ENCODE measurements around the gene BEND7. TPM values are rescaled to one million over a fixed set of nuclear protein-coding genes. Genes with fewer than 3 reads are reported as not detected.

Gene BEND7
- polyA plus RNA-seq, 1 of the 3 experiments (the other 2 are of a cell fraction), result 9.2 TPM

DNA sequence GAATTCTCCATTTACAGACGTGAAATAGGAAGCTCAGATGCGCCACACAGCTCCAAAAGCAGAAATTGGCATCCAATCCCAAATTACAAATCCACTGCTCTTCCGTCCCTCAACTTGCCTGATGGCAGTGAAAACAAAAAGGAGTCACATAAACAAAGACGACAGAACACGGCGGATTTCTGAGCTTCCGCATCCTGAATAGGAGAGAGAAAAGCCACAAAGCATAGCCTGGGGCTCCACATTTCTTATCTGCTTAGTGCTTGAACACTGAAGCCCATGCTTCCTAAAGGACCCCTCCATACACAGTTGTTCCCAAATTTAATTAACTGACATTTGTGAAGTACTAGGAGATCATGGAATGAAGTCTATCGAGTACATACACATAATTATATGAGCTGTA, 32.6 kb downstream of the BEND7 start:
- CTCF ChIA-PET, result interaction anchor here (0.8 to 2.6 kb wide), 5 partner anchors 11 to 56 kb away, joined by 3 to 9 read pairs (median 4); no protein-coding TSS in a partner anchor
- no peak for DNase-seq
- Histone ChIP-seq H3K36me3 (replicated peaks in 1 of 2; ENCODE audit: control insufficient read depth in 1 of 2, insufficient read depth in 2 of 2, low read length in 1 of 2) (peaks cover 16 to 20% of the 10 kb centered on the region in 2 experiments), H3K4me2 (no peak overlapping the region), H3K4me3 (ENCODE audit: low read depth in 2 of 2, low read length in 1 of 2) (no peak overlapping the region), H4K20me1 (ENCODE audit: insufficient read depth) (no peaks in the 10 kb centered on the region), H3K9me3 (no peaks in the 10 kb centered on the region), H3F3A (replicated peaks; ENCODE audit: insufficient read depth) (no peaks in the 10 kb centered on the region), H3K27me3 (ENCODE audit: insufficient read depth) (no peaks in the 10 kb centered on the region), H2AFZ (ENCODE audit: low read depth) (no peak overlapping the region), H3K9ac (no peak overlapping the region), H3K79me2 (ENCODE audit: insufficient read depth) (no peaks in the 10 kb centered on the region), H3K9me2 (no peaks in the 10 kb centered on the region), H3K4me1 (ENCODE audit: control insufficient read depth in 1 of 2, insufficient read depth in 2 of 2, low read depth in 1 of 2, low read length in 1 of 2) (peaks cover 0 to 4% of the 10 kb centered on the region in 2 experiments; a peak in 2 of 4 replicates), H3K27ac (ENCODE audit: low read depth in 2 of 2, low read length in 1 of 2) (no peak overlapping the region)
- POLR2A ChIA-PET, result no interaction called here
- no peak for TF ChIP-seq ELF1 (IDR thresholded peaks at IDR 0.05)
- TF ChIP-seq, protein P1, sequence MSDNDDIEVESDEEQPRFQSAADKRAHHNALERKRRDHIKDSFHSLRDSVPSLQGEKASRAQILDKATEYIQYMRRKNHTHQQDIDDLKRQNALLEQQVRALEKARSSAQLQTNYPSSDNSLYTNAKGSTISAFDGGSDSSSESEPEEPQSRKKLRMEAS (IDR thresholded peaks at IDR 0.05; ENCODE audit: low read depth), result no peak
- TF ChIP-seq RFX5 (IDR thresholded peaks at IDR 0.05; ENCODE audit: low read length), result no peak
- no peak for TF ChIP-seq FOSL2 (IDR thresholded peaks at IDR 0.05; ENCODE audit: borderline replicate concordance, low read depth)
- TF ChIP-seq MEF2A (IDR thresholded peaks at IDR 0.05; ENCODE audit: borderline replicate concordance, low read depth), result no peak
- TF ChIP-seq, protein P2, sequence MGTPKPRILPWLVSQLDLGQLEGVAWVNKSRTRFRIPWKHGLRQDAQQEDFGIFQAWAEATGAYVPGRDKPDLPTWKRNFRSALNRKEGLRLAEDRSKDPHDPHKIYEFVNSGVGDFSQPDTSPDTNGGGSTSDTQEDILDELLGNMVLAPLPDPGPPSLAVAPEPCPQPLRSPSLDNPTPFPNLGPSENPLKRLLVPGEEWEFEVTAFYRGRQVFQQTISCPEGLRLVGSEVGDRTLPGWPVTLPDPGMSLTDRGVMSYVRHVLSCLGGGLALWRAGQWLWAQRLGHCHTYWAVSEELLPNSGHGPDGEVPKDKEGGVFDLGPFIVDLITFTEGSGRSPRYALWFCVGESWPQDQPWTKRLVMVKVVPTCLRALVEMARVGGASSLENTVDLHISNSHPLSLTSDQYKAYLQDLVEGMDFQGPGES (IDR thresholded peaks at IDR 0.05; ENCODE audit: low read depth, low read length), result no peak
- no peak for TF ChIP-seq TAF1 (IDR thresholded peaks at IDR 0.05; ENCODE audit: borderline replicate concordance, low read depth, low read length)
- no peak for TF ChIP-seq RAD21 (IDR thresholded peaks at IDR 0.05; ENCODE audit: low read length)
- TF ChIP-seq, protein P3, sequence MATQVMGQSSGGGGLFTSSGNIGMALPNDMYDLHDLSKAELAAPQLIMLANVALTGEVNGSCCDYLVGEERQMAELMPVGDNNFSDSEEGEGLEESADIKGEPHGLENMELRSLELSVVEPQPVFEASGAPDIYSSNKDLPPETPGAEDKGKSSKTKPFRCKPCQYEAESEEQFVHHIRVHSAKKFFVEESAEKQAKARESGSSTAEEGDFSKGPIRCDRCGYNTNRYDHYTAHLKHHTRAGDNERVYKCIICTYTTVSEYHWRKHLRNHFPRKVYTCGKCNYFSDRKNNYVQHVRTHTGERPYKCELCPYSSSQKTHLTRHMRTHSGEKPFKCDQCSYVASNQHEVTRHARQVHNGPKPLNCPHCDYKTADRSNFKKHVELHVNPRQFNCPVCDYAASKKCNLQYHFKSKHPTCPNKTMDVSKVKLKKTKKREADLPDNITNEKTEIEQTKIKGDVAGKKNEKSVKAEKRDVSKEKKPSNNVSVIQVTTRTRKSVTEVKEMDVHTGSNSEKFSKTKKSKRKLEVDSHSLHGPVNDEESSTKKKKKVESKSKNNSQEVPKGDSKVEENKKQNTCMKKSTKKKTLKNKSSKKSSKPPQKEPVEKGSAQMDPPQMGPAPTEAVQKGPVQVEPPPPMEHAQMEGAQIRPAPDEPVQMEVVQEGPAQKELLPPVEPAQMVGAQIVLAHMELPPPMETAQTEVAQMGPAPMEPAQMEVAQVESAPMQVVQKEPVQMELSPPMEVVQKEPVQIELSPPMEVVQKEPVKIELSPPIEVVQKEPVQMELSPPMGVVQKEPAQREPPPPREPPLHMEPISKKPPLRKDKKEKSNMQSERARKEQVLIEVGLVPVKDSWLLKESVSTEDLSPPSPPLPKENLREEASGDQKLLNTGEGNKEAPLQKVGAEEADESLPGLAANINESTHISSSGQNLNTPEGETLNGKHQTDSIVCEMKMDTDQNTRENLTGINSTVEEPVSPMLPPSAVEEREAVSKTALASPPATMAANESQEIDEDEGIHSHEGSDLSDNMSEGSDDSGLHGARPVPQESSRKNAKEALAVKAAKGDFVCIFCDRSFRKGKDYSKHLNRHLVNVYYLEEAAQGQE (IDR thresholded peaks at IDR 0.05; ENCODE audit: low read depth, low read length), result no peak
- 77% methylated on average over 8 of the region's 8 CpGs for WGBS (ENCODE audit: low lambda C conversion rate)

DNA sequence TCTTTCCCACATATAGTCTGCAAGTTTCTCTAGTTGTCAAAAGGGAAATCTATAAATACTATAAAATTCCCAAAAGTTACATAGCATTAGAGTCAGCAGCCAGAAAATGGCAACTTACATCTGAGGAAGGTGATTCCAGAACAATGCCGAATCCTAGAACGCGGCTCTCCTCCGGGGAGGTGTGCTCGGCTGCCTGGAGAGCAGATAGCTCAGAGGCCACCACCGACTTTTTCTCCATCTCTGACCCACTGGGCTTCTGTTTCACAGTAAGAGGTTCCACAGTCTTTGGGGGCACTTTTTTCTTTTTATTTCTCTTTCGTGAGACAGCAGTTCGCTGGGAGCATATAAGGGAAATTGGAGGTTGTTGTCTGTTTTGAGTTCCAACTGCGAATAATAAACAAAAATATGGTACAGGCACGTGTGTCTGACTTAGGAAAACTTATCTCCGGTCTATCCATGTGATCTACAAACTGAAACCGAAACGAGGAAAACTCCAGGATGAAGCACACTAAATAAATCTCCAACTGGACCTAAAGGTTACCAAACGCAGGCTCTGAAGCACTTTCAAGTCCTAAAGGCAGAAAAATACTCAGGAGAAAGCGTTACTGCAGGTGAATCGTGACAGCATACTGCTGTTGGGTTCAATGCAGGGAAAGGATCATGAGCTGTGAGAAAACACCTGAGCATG, 36.2 kb downstream of the BEND7 start:
- no peak overlapping the region for H3K4me2 ChIP-seq
- no peaks in the 10 kb centered on the region for H3F3A ChIP-seq (replicated peaks; ENCODE audit: insufficient read depth)
- H2AFZ ChIP-seq (ENCODE audit: low read depth), result no peak overlapping the region
- H3K9me2 ChIP-seq, result no peaks in the 10 kb centered on the region
- peaks cover 0 to 4% of the 10 kb centered on the region in 2 experiments; a peak in 2 of 4 replicates for H3K4me1 ChIP-seq (ENCODE audit: control insufficient read depth in 1 of 2, insufficient read depth in 2 of 2, low read depth in 1 of 2, low read length in 1 of 2)
- no peaks in the 10 kb centered on the region for H3K9me3 ChIP-seq
- no peak overlapping the region for H3K4me3 ChIP-seq (ENCODE audit: low read depth in 2 of 2, low read length in 1 of 2)
- no peak overlapping the region for H3K27ac ChIP-seq (ENCODE audit: low read depth in 2 of 2, low read length in 1 of 2)
- POLR2A ChIA-PET, result no interaction called here
- no peaks in the 10 kb centered on the region for H3K27me3 ChIP-seq (ENCODE audit: insufficient read depth)
- WGBS (ENCODE audit: low lambda C conversion rate), result 91% methylated on average over 16 of the region's 16 CpGs
- H4K20me1 ChIP-seq (ENCODE audit: insufficient read depth), result no peaks in the 10 kb centered on the region
- CTCF ChIA-PET, result no interaction called here
- H3K36me3 ChIP-seq (replicated peaks in 1 of 2; ENCODE audit: control insufficient read depth in 1 of 2, insufficient read depth in 2 of 2, low read length in 1 of 2), result peaks cover 8 to 14% of the 10 kb centered on the region in 2 experiments
- no peak overlapping the region for H3K9ac ChIP-seq
- no peak for DNase-seq
- H3K79me2 ChIP-seq (ENCODE audit: insufficient read depth), result no peaks in the 10 kb centered on the region
- TF ChIP-seq, protein P1 (IDR thresholded peaks at IDR 0.05; ENCODE audit: low read depth), result no peak
- TF ChIP-seq RXRA (IDR thresholded peaks at IDR 0.05; ENCODE audit: borderline replicate concordance, low read depth), result no peak
- TF ChIP-seq RCOR1 (IDR thresholded peaks at IDR 0.05; ENCODE audit: low read length), result no peak
- no peak for TF ChIP-seq MXI1 (IDR thresholded peaks at IDR 0.05; ENCODE audit: low read depth, low read length)
- TF ChIP-seq, protein P2 (IDR thresholded peaks at IDR 0.05; ENCODE audit: low read depth, low read length), result no peak
- TF ChIP-seq SIN3A (IDR thresholded peaks at IDR 0.05; ENCODE audit: borderline replicate concordance, low read depth, low read length), result no peak
- TF ChIP-seq, protein P4, sequence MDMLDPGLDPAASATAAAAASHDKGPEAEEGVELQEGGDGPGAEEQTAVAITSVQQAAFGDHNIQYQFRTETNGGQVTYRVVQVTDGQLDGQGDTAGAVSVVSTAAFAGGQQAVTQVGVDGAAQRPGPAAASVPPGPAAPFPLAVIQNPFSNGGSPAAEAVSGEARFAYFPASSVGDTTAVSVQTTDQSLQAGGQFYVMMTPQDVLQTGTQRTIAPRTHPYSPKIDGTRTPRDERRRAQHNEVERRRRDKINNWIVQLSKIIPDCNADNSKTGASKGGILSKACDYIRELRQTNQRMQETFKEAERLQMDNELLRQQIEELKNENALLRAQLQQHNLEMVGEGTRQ (IDR thresholded peaks at IDR 0.05; ENCODE audit: borderline replicate concordance, low read depth, low read length), result no peak
- TF ChIP-seq POLR2AphosphoS5 (IDR thresholded peaks at IDR 0.05; ENCODE audit: low read depth, low read length), result no peak
- no peak for TF ChIP-seq RFX5 (IDR thresholded peaks at IDR 0.05; ENCODE audit: low read length)
- TF ChIP-seq YY1 (IDR thresholded peaks at IDR 0.05; ENCODE audit: low read depth), result no peak
- no peak for TF ChIP-seq JUND (IDR thresholded peaks at IDR 0.05)
- TF ChIP-seq GATA2 (CRISPR knock-in tag; IDR thresholded peaks at IDR 0.05), result no peak
- TF ChIP-seq EZH2phosphoT487 (IDR thresholded peaks at IDR 0.05; ENCODE audit: borderline replicate concordance, low read depth), result no peak
- no peak for TF ChIP-seq CHD2 (IDR thresholded peaks at IDR 0.05; ENCODE audit: low read length, partially characterized antibody)
